ENCODE results near the gene RAPGEF3.

RAPGEF3 gene

DNA sequence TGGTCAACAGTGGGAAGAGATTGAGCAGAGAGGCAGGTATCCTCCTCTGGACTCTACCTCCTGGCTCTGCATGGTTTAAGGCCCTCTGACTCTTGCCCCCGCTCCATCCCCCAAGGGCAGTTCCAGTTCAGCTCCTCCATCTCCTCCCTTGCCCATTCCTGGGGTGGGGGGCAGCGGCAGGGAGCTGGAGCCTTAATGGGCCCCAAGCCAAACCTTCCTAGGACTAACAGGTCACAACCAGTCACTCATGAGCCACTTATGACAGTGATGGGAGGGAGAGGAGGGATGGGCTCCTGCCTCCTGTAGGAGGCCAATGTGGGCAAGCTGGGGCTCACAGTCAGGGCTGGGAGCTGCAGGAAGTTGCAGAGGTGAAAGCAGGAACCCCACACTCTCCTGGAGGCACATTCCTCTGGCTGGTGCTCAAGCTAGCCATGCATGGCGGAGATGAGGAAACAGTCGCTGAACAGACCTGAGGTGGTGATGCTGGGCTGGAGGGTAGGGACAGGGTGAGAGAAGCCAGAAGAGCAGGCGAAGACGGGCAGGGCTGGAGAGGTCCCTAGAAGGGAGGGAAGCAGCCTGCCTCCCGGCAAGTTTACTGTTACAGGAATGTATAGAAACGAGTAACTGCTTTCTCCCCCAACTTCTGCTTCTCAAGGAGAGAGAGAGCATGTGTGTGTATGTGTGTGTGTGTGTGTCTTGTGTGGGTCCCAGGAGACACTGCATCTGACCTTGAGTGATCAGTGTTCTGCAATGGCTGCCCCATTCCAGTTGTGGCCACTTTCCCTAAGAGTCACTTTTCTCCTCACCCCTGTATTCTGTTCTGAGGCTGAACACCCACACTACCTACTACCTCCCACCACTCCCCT, 5.0 kb upstream of the RAPGEF3 start:
- H3K4me1 Mint-ChIP-seq (ENCODE audit: low read depth) = peaks cover 16% of the 10 kb centered on the region
- H3K27me3 Mint-ChIP-seq = no peaks in the 10 kb centered on the region
- DNase-seq = no peak
- H3K27ac Mint-ChIP-seq = no peak overlapping the region
- H3K4me3 Mint-ChIP-seq = no peak overlapping the region
- no peaks in the 10 kb centered on the region for H3K9me3 Mint-ChIP-seq
- no peaks in the 10 kb centered on the region for H3K36me3 Mint-ChIP-seq (ENCODE audit: low read depth)

DNA sequence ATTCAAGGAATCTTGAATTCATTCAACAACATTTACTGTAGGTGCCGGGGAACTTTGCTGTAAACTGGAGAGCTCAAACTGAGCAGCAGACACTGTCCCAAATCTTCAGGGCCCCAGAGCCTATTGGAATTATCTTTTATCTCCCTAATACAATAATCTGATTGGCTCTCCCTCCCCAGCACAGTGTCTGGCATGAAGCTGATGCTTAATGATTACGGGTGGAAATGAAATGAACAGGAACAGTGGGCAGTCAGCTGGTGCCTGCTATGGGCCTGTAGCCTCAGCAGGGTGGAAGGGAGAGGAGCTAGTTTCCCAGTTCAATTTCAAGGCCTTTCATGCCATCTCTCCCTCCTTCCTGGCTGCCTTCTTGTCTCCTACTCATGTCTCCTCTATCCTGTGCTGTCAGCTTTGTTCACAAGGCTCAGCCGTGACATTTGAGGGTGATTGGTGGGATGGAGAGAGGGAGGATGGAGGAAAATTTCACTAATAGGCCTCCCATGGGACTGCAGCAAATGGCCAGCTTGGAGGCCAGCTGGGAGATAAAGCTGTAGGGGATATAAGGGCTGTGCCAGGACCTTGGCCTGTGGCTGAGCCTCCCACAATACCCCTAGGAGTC, 4.3 kb upstream of the RAPGEF3 start:
- peaks cover 22% of the 10 kb centered on the region for H3K4me1 Mint-ChIP-seq (ENCODE audit: low read depth)
- no peaks in the 10 kb centered on the region for H3K9me3 Mint-ChIP-seq
- H3K27me3 Mint-ChIP-seq = no peaks in the 10 kb centered on the region
- no peak for DNase-seq
- no peaks in the 10 kb centered on the region for H3K36me3 Mint-ChIP-seq (ENCODE audit: low read depth)
- H3K4me3 Mint-ChIP-seq = no peak overlapping the region
- H3K27ac Mint-ChIP-seq = no peak overlapping the region

GRCh38 chr12:47758584-47758833, 171 bp downstream of the RAPGEF3 start:
- H3K4me1 Mint-ChIP-seq (ENCODE audit: low read depth) = peaks cover 44% of the 10 kb centered on the region
- H3K9me3 Mint-ChIP-seq = no peaks in the 10 kb centered on the region
- no peak for DNase-seq
- H3K27me3 Mint-ChIP-seq = no peaks in the 10 kb centered on the region
- peak overlapping the region; percentile 38 for H3K4me3 Mint-ChIP-seq
- H3K27ac Mint-ChIP-seq = no peak overlapping the region
- H3K36me3 Mint-ChIP-seq (ENCODE audit: low read depth) = no peaks in the 10 kb centered on the region

DNA sequence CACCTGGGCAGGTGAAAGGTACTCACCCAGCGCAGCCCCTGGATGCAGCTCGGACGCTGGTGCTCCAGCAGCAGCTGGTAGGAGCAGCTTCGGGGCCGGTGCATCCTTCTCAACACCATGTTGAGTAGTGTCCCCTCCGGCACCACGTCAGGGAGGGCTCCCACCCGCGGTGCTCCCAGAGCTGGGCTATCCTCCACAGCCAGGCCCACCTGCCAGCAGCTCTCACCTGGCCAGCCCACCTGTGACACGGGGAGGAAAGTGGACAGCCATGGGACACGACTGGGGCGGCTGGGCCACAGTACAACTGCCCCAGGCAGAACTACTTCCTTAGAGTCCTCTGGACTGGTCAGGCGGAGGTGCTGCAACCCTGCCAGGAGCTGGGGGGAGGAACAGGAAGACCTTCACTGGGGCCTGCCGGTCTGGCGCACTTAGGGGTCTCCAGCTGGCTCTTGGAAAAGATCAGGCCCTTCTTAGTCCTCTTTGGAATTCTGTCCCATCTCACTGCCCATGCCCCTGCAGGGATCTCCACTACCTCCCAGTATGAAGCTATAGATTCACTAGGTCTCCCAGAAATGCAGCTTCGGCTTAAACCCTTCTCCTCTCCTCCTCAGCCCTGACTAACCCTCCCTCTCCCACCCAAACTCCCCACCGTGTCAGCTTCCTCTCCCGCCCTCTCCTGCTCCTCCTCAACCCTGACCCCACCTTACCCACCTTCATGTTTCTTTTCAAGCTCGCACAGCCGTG, 668 bp downstream of the RAPGEF3 start:
- Mint-ChIP-seq H3K27me3 (no peaks in the 10 kb centered on the region), H3K4me1 (ENCODE audit: low read depth) (peaks cover 44% of the 10 kb centered on the region), H3K36me3 (ENCODE audit: low read depth) (no peaks in the 10 kb centered on the region), H3K9me3 (no peaks in the 10 kb centered on the region), H3K4me3 (peak overlapping the region; percentile 38), H3K27ac (peak overlapping the region; percentile 31)
- DNase-seq = no peak

DNA sequence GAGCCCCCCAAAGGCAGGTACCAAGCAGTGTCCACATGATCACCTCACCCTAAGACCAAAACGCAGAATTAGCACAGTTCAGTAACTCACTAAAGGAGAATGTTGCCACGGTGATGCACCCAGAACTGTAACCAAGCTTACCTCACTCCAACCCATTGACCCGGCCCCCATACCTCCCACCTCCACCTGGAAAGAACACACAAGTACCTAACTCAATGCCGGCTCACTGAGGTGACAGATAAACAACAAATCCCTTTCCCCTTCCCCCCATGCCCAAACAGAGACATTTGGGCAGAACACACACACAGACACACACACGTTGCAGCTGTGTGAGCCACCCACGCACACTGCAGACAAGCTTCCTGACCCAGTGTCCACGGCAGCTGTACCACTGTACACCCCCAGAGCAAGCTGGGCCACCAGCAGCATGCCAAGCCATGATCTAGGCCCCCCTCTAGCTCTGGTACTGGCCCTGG, 1.3 kb downstream of the RAPGEF3 start:
- Mint-ChIP-seq H3K4me1 (ENCODE audit: low read depth) (peaks cover 44% of the 10 kb centered on the region), H3K4me3 (no peak overlapping the region), H3K9me3 (no peaks in the 10 kb centered on the region), H3K27me3 (no peaks in the 10 kb centered on the region), H3K27ac (peak overlapping the region; percentile 31), H3K36me3 (ENCODE audit: low read depth) (no peaks in the 10 kb centered on the region)
- DNase-seq = peak; percentile 35

GRCh38 chr12:47755655-47756562, 2.8 kb downstream of the RAPGEF3 start:
- peak overlapping the region; percentile 5 for H3K4me3 Mint-ChIP-seq
- no peaks in the 10 kb centered on the region for H3K27me3 Mint-ChIP-seq
- DNase-seq = peak; percentile 57
- peaks cover 42% of the 10 kb centered on the region for H3K4me1 Mint-ChIP-seq (ENCODE audit: low read depth)
- no peaks in the 10 kb centered on the region for H3K9me3 Mint-ChIP-seq
- no peaks in the 10 kb centered on the region for H3K36me3 Mint-ChIP-seq (ENCODE audit: low read depth)
- H3K27ac Mint-ChIP-seq = peak overlapping the region; percentile 24

GRCh38 chr12:47754881-47755280, 3.8 kb downstream of the RAPGEF3 start:
- Mint-ChIP-seq H3K27ac (no peak overlapping the region), H3K4me3 (no peak overlapping the region), H3K27me3 (no peaks in the 10 kb centered on the region)

DNA sequence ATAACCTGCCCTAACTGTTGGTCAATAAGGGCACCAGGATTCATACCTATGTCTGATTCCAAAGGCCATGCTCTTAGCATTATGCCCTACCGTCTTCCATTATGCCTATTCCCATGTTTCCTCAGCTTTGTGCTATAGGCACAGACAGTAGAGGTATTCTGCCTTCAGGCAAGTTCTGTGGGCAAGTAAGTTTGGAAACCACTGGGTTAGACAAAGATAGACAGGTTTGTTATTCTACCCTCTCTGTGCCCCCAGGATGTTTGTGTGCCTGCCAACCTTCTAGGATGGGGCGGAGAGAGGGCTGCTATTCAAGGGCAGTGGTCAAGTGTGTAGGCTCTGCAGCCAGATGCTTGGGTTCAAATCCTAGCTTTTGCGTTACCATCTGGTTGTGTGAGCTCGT, 4.6 kb downstream of the RAPGEF3 start:
- H3K27ac Mint-ChIP-seq = no peak overlapping the region

More at GRCh38 chr12:47754881-47755280, 3.8 kb downstream of the RAPGEF3 start:
- Mint-ChIP-seq H3K4me1 (ENCODE audit: low read depth) (peaks cover 42% of the 10 kb centered on the region), H3K36me3 (ENCODE audit: low read depth) (no peaks in the 10 kb centered on the region), H3K9me3 (no peaks in the 10 kb centered on the region)
- no peak for DNase-seq

GRCh38 chr12:47753021-47754001, 5.4 kb downstream of the RAPGEF3 start:
- no peaks in the 10 kb centered on the region for H3K9me3 Mint-ChIP-seq
- H3K4me1 Mint-ChIP-seq (ENCODE audit: low read depth) = peaks cover 33% of the 10 kb centered on the region
- no peak overlapping the region for H3K4me3 Mint-ChIP-seq
- H3K27ac Mint-ChIP-seq = no peak overlapping the region
- DNase-seq = no peak
- no peaks in the 10 kb centered on the region for H3K36me3 Mint-ChIP-seq (ENCODE audit: low read depth)
- H3K27me3 Mint-ChIP-seq = no peaks in the 10 kb centered on the region

More for the DNA sequence above, 4.6 kb downstream of the RAPGEF3 start:
- H3K4me1 Mint-ChIP-seq (ENCODE audit: low read depth) = peaks cover 39% of the 10 kb centered on the region
- H3K27me3 Mint-ChIP-seq = no peaks in the 10 kb centered on the region
- no peaks in the 10 kb centered on the region for H3K36me3 Mint-ChIP-seq (ENCODE audit: low read depth)
- no peak for DNase-seq
- H3K4me3 Mint-ChIP-seq = no peak overlapping the region
- H3K9me3 Mint-ChIP-seq = no peaks in the 10 kb centered on the region

DNA sequence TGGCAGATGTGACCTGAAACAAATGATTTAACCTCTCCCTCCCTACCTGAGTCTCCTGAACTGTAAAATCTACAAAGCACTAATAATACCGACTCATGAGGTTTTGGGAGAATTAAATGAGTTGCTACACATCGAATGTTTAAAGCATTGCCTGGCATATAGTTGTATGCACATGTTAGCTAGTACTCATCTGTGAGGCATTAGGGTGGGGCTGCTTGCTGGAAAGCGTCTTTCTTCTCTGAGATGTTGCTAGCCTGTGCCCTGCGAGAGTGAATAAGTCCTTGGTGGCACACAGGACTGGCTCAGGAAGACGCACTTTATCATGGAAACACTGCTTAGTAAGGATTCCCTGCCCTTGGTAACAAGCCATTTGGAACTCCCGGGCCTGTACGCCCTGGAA, 6.1 kb downstream of the RAPGEF3 start:
- no peaks in the 10 kb centered on the region for H3K9me3 Mint-ChIP-seq
- H3K4me3 Mint-ChIP-seq = no peak overlapping the region
- no peaks in the 10 kb centered on the region for H3K36me3 Mint-ChIP-seq (ENCODE audit: low read depth)
- H3K4me1 Mint-ChIP-seq (ENCODE audit: low read depth) = peaks cover 29% of the 10 kb centered on the region
- DNase-seq = no peak
- no peak overlapping the region for H3K27ac Mint-ChIP-seq
- H3K27me3 Mint-ChIP-seq = no peaks in the 10 kb centered on the region

DNA sequence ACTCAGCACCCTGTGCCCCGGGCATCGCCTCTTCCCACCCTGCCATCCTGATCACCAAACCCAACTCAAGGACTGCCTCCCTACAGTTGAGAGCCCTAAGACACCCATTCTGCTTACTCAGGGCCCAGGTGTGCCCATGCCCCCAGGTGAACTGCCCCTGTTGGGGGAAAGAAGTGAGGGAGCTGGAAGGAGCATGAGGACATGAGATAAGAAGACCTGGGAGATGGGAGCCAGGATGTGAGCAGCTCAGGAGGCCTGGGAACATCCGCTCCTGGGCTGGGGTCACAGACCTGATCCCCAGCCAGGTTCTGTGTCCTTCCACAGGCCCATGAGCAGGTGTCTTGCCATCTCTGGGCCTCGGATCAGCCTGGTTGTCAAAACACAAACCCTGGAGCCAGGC, 6.6 kb downstream of the RAPGEF3 start:
- no peak overlapping the region for H3K27ac Mint-ChIP-seq
- H3K4me1 Mint-ChIP-seq (ENCODE audit: low read depth) = peaks cover 25% of the 10 kb centered on the region
- DNase-seq = no peak
- no peaks in the 10 kb centered on the region for H3K27me3 Mint-ChIP-seq
- H3K4me3 Mint-ChIP-seq = no peak overlapping the region
- no peaks in the 10 kb centered on the region for H3K9me3 Mint-ChIP-seq
- no peaks in the 10 kb centered on the region for H3K36me3 Mint-ChIP-seq (ENCODE audit: low read depth)

DNA sequence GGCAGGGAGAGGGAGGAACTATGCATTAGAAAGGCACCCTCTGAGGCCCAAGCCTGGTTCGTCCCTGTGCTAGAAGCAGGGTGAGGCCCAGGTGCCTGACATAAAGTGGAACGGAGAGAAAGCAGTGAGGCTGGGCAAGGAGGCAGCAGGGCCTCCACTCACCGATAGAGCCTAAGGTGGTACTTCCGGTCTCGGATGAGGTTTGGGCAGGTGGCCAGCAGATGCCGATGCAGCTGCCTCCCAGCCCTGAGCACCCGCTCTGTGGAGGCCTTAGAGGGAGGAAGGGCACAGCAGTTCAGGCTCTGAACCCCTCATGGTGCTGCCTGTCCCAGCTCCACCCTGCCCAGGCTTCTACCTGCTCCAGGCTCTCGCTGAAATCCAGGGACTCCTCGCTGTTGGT, 7.1 kb downstream of the RAPGEF3 start:
- Mint-ChIP-seq H3K4me1 (ENCODE audit: low read depth) (peaks cover 23% of the 10 kb centered on the region), H3K27me3 (no peaks in the 10 kb centered on the region), H3K36me3 (ENCODE audit: low read depth) (no peaks in the 10 kb centered on the region), H3K27ac (no peak overlapping the region), H3K9me3 (no peaks in the 10 kb centered on the region), H3K4me3 (no peak overlapping the region)
- no peak for DNase-seq

- peaks cover 17% of the 10 kb centered on the region for H3K4me1 Mint-ChIP-seq (ENCODE audit: low read depth)
- H3K9me3 Mint-ChIP-seq = no peaks in the 10 kb centered on the region
- H3K27me3 Mint-ChIP-seq = no peaks in the 10 kb centered on the region
- DNase-seq = no peak
- H3K4me3 Mint-ChIP-seq = no peak overlapping the region
- no peak overlapping the region for H3K27ac Mint-ChIP-seq
- H3K36me3 Mint-ChIP-seq (ENCODE audit: low read depth) = no peaks in the 10 kb centered on the region
Measured at GRCh38 chr12:47750916-47751470, 7.7 kb downstream of the RAPGEF3 start.

All from activated T-cell treated with anti-CD3 and anti-CD28 coated beads, Interleukin-2, amount 50 U/mL, for 24 hours (primary cell).